GM06990 (cell line): ENCODE data around the gene EBF3.

Source experiments
- DNase-seq: peaks from one replicate; pipeline ENCODE4 v3.0.0-alpha.2; 2011; ENCODE audit not compliant: insufficient read length; ENCODE audit errors: extremely low read depth
- H3K27me3 ChIP-seq: replicated peaks from 2 replicates; pipeline ENCODE4 v1.6.0; 2011; ENCODE audit warnings: low read length; ENCODE audit not compliant: control insufficient read depth, insufficient read depth
- H3K36me3 ChIP-seq: 2 replicates; pipeline ENCODE4 v1.5.1; 2011; ENCODE audit warnings: low read length; ENCODE audit not compliant: control insufficient read depth, insufficient read depth
- H3K4me3 ChIP-seq: replicated peaks from 2 replicates; pipeline ENCODE4 v1.5.1; 2011; ENCODE audit warnings: low read depth, mild to moderate bottlenecking, control low read depth, low read length
- CTCF ChIP-seq: IDR thresholded peaks from 2 replicates; pipeline ENCODE4 v1.5.1; 2011; ENCODE audit warnings: low read length, control low read depth, mild to moderate bottlenecking, inconsistent platforms; ENCODE audit not compliant: insufficient read depth, poor library complexity, severe bottlenecking

The EBF3 gene

GRCh38 chr10:129938460-129938859, 25.6 kb downstream of the EBF3 start:
- no peak for DNase-seq
- Histone ChIP-seq H3K27me3 (no peaks in the 10 kb centered on the region), H3K4me3 (no peak overlapping the region), H3K36me3 (no peaks in the 10 kb centered on the region)
- no peak for TF ChIP-seq CTCF

GRCh38 chr10:129937351-129937751, 26.7 kb downstream of the EBF3 start:
- no peak for TF ChIP-seq CTCF

GRCh38 chr10:129936923-129937300, 27.2 kb downstream of the EBF3 start:
- no peak for TF ChIP-seq CTCF
- H3K4me3 ChIP-seq: no peak overlapping the region
- H3K36me3 ChIP-seq: no peaks in the 10 kb centered on the region
- no peak for DNase-seq
- H3K27me3 ChIP-seq: no peaks in the 10 kb centered on the region

More at GRCh38 chr10:129937351-129937751, 26.7 kb downstream of the EBF3 start:
- Histone ChIP-seq H3K4me3 (no peak overlapping the region), H3K36me3 (no peaks in the 10 kb centered on the region), H3K27me3 (no peaks in the 10 kb centered on the region)
- no peak for DNase-seq

- Histone ChIP-seq H3K27me3 (no peaks in the 10 kb centered on the region), H3K36me3 (no peaks in the 10 kb centered on the region), H3K4me3 (no peak overlapping the region)
- TF ChIP-seq CTCF: no peak
- DNase-seq: no peak
Measured at GRCh38 chr10:129936266-129936922, 27.7 kb downstream of the EBF3 start.

GRCh38 chr10:129935867-129936152, 28.3 kb downstream of the EBF3 start:
- H3K4me3 ChIP-seq: no peak overlapping the region
- no peak for DNase-seq
- no peaks in the 10 kb centered on the region for H3K36me3 ChIP-seq
- no peaks in the 10 kb centered on the region for H3K27me3 ChIP-seq
- TF ChIP-seq CTCF: no peak
